GM12801 (cell line): ENCODE results near the gene KPNA3.

Experiments used
- TF ChIP-seq, protein P1 (sequence below): IDR thresholded peaks from one replicate; pipeline ENCODE4 v1.5.1; 2011; ENCODE audit warnings: control low read depth; ENCODE audit not compliant: insufficient read length; ENCODE audit errors: extremely low read depth

The KPNA3 gene

GRCh38 chr13:49831455-49831854, 39.0 kb upstream of the KPNA3 start:
- TF ChIP-seq, protein P1, sequence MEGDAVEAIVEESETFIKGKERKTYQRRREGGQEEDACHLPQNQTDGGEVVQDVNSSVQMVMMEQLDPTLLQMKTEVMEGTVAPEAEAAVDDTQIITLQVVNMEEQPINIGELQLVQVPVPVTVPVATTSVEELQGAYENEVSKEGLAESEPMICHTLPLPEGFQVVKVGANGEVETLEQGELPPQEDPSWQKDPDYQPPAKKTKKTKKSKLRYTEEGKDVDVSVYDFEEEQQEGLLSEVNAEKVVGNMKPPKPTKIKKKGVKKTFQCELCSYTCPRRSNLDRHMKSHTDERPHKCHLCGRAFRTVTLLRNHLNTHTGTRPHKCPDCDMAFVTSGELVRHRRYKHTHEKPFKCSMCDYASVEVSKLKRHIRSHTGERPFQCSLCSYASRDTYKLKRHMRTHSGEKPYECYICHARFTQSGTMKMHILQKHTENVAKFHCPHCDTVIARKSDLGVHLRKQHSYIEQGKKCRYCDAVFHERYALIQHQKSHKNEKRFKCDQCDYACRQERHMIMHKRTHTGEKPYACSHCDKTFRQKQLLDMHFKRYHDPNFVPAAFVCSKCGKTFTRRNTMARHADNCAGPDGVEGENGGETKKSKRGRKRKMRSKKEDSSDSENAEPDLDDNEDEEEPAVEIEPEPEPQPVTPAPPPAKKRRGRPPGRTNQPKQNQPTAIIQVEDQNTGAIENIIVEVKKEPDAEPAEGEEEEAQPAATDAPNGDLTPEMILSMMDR: no peak

- TF ChIP-seq, protein P1: no peak
Measured at GRCh38 chr13:49830721-49831120, 38.2 kb upstream of the KPNA3 start.

DNA sequence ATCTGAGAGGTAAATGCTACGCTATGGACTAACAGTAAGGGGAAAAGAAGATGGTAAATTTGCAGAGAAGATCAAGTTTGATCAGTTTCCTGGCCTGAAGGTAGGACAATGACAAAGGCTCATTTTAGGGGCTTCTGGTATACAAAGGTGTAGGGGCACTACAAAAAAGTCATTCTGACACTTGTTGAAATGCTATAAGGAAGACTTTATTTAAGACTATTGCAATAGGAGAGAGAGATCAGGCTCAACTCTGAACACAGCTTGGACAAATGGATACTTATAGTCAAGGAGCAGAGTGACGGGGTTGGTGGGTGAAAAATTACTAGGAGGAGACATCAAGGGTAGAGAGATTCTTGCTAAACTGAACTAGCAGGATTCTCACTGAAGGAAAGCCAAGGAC, 37.2 kb upstream of the KPNA3 start:
- TF ChIP-seq, protein P1: no peak

- TF ChIP-seq, protein P1: no peak
Measured at GRCh38 chr13:49828453-49828852, 36.0 kb upstream of the KPNA3 start.

- TF ChIP-seq, protein P1: no peak
Measured at GRCh38 chr13:49827891-49828290, 35.4 kb upstream of the KPNA3 start.

DNA sequence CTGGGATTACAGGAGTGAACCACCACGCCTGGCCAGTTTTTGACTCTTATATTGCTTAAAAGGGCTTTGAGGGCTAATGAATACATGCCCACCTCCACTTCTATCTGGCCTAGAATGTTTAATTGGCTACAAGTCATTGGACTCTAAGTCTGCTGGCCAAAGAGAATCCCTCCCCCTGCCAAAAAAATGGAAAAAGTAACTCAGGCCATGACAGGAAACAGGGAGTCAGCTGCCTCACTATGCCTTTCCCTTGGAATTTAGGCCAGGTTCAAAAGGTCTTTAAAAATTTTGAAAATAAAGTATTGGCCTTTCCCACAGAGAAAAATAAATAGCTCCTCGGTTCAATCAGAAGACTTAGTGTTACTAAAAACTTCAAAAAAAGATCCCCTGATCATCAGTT, 34.9 kb upstream of the KPNA3 start:
- TF ChIP-seq, protein P1: no peak

- TF ChIP-seq, protein P1: no peak
Measured at GRCh38 chr13:49821216-49822009, 28.9 kb upstream of the KPNA3 start.
